Measurements from ENCODE around the gene PSMD1.
"Not testable (repeated sequence)": the region's sequence is repeated elsewhere in the genome, so short reads cannot be mapped to it uniquely, and the experiment has no call there.

Gene PSMD1

GRCh38 chr2:231188506-231189170 is 132.0 kb downstream of the PSMD1 start:
- no peak for DNase-seq

DNA sequence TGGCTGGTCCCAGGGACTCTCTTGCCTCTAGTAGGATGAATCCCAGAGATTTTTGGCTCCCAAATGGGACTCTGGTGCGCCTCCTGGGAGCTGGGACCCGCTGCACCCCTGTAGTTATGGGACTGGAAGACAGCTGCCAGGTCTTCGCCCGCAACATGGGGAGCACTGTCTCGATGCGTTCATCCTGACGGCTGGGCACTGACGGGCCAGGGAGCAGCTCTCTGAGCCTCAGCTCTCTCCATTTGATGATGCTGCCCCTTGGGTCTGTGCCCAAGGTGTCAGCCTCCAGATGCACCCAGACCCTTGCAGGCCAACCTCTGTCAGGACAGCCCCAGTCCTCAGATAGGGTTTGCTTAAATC is 132.5 kb downstream of the PSMD1 start:
- no peak for DNase-seq

GRCh38 chr2:231189571-231190495 is 133.2 kb downstream of the PSMD1 start:
- no peak for DNase-seq

GRCh38 chr2:231190531-231191197 is 134.0 kb downstream of the PSMD1 start:
- no peak for DNase-seq

DNA sequence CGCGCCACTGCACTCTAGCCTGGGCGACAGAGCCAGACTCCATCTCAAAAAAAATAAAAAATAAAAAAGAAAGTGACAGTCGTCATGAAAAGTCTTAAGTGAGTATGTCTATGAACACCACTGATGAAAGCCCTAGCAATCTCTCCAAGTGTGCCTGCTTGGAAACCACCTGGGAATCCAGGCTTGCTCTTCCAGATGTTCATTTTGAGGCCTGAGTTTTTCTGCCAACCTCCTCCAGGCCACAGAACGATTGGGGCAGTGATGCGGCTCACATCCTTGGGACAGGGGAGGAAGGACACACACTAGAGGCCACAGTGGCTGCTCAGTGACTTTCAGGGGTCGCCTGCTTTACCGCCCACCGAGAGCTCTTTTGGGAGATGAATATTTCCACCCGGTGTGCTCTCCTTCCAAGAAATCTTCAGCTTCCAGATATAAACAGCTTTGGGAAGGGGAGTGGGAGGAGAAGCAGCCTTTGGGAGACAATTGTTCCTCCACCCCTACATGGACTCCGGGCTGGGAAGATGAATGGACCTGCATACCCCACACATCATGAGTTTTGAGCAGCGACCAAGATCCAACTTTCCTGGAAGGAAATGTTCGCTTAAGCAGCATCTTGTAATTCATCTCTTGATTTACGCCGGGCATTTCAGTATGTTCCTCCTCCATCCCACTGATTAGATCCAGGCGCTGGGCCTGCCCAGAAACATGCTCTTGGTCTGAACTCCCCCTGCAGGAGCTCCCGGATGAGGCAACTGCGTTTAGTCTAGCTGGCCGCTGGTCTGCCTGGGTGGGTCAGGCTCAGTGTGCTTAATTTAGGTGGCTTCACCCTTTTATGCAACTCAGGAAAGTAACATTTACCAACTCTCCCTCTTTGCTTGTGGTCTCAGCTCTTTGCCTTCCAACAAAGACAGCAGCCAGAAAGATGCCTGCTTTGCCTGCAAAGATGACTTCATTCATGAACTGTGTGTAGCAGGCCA is 135.5 kb downstream of the PSMD1 start:
- DNase-seq: peak; percentile 72

GRCh38 chr2:231193216-231193615 is 136.5 kb downstream of the PSMD1 start:
- DNase-seq: no peak

DNA sequence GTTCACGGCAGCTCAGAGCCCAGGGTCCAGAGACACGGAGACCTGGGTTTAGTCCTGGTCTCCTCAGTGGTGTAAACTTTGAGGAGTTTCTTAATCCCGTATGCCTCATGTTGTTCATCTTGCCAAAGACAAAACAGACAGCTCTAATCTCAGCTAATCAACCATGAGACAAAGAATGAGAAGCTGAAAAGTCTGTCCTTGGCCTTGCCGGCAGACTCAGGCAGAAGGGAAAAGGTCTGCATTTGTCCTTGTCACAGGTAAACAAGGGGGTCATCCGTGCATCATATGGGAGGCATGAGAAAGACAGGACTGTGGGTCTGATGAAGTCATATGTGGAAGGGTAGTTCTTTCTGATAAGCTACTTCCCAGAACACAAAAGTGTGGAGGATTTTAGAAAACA is 139.9 kb downstream of the PSMD1 start:
- DNase-seq: no peak

DNA sequence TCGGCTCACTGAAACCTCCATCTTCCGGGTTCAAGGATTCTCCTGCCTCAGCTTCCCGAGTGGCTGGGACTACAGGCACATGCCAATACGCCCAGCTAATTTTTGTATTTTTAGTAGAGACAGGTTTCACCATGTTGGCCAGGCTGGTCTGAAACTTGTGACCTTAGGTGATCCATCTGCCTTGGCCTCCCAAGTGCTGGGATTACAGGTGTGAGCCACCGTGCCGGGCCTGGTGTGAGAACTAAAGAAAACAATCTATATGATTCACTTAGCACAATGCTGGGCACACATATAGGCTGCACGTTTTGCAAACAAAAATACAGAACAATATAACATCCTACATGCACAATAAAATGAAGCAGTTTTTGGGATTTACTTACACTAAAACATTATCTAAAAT is 140.5 kb downstream of the PSMD1 start:
- not testable (repeated sequence) for DNase-seq

DNA sequence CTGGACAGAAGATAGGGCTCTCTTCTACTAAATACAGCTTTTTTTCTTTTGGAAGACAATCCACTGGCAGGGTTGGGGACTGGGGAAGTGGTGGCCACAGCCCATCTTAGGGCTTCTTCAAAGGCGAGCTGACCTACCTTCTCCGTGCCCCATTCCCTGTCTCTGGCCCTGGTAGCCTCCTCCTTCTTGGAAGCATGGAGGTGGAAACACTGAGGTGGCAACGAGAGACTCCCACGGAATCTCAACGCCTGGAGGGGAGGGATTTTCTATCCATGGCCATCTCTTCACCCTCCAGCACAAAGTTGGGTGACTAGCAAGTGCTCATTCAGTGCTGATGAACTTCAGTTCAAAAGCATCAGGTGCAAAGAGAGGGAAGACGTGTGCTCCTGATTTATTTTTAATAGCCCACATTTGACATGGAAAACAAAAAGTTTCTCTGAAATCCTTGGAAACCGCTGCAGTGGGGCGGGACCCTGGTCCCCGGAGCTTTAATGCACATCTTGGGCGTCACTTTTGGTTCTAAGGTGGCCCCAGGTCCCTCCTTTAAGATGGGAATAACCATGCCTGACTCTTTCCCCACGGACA is 141.1 kb downstream of the PSMD1 start:
- DNase-seq: no peak

DNA sequence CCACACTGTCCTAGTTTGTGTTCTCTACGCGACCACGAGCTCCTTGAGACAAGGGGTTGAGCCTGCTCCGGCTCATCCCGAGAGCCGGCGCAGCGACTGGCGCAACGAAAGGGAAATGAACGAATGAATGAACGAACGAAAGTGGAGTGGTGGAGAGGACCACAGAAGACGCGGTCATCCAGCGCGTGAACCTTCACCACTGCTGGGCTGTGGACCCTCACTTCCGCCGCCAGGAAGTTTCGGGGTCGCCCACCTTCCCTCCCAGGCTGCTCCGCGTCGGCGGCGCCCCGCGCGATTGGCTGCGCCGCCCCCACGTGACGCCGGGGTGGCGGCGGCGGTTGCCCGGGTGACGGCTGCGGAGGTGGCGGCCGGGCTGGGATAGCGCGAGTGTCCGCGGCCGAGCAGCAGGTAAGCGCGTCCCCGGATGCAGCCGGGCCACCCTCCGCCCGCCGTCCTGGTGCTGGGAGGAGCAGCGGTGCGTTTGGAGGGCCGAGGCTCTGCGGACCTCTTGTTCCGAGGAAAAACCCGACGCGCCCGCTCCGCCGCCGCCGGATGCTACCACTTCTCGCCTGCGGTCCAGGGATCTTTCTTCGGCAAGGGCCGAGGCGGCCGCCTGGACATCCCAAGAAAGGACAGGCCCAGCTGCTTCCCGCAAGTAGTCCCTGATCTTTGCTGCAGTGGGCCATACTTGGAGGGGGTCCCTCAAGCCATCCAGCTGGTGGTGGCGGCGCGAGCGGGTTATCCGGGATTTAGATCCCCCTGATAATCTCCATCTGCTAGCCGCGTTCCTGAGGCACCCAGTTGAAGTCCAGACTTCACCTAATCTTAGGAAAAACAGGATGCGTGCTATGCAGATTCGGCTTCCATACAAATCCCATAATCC is 141.9 kb downstream of the PSMD1 start, which contains the start of gene ARMC9:
Gene ARMC9 (plus strand): TSS at position 341 of the 883 bp plus-strand sequence. CDS start 7,608 bp downstream, outside the sequence.
- DNase-seq: peak; percentile 95

DNA sequence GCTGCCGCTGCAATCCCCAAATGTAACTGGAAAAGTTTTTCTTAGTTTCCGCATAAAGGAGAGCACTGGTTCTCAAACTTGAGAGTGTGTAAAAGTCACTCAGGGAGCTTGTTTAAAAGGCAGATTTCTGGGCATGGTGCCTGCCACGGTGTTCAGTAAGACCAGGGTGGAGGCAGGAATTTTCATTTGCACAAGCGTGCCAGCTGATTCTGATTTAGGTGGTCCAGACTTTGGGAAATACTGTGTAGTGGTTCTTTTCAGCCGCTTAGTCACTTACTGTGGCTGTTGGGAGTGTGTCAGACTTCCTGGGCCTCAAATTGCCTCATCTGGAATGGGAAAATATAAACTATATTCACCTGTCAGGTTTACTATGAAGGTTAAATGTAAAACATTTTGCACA is 142.6 kb downstream of the PSMD1 start:
- DNase-seq: no peak

DNA sequence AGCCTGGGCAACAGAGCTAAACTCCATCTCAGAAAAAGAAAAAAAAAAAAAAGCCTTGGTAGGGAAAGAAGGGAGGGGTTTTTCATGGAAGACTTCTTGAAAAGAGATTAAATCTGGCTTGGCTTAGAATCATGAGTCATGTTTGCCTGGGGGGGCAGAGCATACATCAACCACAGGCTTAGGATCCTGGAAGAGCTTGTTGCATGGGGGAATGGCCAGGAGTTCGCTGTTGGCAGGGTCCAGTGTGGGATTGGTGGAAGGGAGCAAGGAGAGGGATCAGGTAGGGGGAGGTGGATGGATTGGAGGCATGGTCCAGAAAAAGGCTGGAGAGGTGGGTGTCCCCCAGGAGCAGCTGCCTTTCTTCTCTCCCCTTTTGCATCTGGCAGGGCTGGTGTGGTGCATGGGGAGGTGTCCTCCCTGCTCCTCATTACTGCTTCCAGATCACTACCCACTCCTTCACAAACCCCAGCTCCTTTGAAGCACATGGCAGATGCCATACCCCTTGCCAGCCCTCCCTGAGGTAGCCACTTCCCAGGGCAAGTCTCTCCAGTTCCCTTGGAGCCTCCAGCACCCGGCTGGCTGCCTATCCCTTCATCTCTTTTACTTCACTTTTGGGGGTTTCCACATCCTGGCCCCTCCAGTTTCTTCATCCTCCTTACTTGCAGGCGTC is 144.3 kb downstream of the PSMD1 start:
- no peak for DNase-seq

- no peak for DNase-seq
Observed at GRCh38 chr2:231201475-231201814, 144.8 kb downstream of the PSMD1 start.

- no peak for DNase-seq
Observed at GRCh38 chr2:231203087-231203486, 146.4 kb downstream of the PSMD1 start.

- no peak for DNase-seq
Observed at GRCh38 chr2:231204146-231204545, 147.5 kb downstream of the PSMD1 start.

DNA sequence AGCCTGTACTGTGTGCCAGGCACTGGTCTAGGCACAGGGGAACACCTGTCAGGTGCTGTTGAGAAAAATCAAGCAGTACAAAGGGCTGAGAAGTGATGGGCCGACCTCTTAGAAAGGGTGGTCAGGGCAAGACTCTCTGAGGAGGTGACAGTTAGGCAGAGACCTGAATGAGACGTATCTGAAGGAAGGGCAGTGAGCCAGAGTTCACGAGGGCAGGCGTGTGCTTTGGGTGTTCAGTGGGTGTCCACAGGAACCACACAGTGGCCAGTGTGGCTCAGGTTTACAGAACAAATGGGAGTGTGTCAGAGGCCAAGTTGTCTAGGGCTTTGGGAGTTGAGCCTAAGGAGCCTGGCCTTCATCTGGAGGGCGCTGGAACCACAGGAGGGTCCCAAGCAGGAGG is 147.9 kb downstream of the PSMD1 start:
- no peak for DNase-seq

DNA sequence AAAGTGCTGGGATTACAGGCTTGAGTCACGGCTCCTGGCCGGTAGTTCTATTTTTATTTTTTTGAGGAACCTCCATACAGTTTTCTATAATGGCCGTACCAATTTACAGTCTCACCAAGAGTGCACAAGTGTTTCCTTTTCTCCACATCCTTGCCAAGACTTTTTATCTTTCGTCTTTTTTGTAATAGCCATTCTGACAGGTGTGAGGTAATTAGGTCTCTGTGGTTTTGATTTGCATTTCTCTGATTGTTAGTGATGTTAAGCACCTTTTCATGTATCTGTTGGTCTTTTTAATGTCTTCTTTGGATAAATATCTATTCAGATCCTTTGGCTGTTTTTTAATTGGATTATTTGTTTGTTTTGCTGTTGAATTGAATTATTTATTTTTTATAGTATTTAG is 151.1 kb downstream of the PSMD1 start:
- no peak for DNase-seq

- no peak for DNase-seq
Observed at GRCh38 chr2:231210782-231211181, 154.1 kb downstream of the PSMD1 start.

- DNase-seq: no peak
Observed at GRCh38 chr2:231211486-231211885, 154.8 kb downstream of the PSMD1 start.

- DNase-seq: no peak
Observed at GRCh38 chr2:231212329-231212845, 155.7 kb downstream of the PSMD1 start.

Data from NCI-H510A treated with DMSO at 0.1 percent for 48 hours (cell line).